Activated CD4-positive, alpha-beta T cell treated with anti-CD3 and anti-CD28 coated beads, Interleukin-2, Interleukin-6, amounts not matched to agents 100 ng/mL and 50 ng/mL, durations not matched to agents 16 hours and 8 hours (primary cell): ENCODE measurements around the gene GADD45GIP1.

Experiments used
- DNase-seq: peaks from one replicate; pipeline ENCODE4 v3.0.0-alpha.2; 2020

Gene GADD45GIP1

GRCh38 chr19:12956446-12957388, at the start of gene GADD45GIP1:
GADD45GIP1 (minus strand) TSS chr19:12957223; CDS start chr19:12957212, 11 bp downstream.
- peak; percentile 93 for DNase-seq

DNA sequence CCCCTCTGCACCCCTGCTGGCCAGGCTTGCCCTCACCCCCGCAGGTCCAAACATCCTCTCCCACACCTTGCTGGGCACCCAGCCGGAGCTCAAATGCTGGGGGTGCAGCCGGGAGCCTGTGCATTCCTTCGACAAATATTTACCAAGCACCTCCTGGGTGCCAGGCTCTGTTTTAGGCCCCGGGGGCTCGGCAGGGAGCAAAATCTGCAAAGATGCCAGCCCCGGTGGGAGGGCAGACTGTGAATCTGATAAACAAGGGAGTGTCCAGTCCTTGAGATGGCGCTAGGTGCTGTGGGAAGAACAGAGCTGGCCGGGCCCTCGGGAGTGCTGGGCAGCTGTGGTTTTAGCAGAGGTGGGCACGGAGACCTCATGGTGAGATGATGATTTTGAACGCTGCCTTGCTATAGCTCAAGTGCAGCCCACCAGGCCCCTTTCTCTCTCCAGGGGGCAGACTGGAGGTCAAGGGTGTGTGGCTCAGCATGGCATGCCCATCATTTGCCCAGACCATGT, 48.9 kb upstream of the GADD45GIP1 start:
- DNase-seq = no peak

DNA sequence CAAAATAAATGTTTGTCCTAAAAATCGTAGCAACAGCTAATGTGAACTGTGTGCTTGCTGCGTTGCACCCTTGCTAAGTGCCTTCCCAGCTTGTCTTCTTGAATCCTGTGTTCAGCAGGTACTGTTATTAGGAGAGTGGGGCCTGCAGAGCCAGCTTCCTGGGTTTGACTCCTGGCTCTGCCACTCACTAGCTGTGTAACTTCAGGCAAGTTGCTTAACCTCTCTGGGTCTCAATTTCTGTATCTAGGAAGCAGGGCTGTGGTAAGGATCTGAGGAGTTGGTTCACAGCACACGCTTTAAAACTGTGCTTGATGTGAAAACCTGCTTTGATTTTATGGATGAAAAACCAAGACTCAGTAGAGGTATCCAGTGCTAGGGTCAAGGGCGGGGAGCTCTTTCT, 48.2 kb upstream of the GADD45GIP1 start:
- no peak for DNase-seq

DNA sequence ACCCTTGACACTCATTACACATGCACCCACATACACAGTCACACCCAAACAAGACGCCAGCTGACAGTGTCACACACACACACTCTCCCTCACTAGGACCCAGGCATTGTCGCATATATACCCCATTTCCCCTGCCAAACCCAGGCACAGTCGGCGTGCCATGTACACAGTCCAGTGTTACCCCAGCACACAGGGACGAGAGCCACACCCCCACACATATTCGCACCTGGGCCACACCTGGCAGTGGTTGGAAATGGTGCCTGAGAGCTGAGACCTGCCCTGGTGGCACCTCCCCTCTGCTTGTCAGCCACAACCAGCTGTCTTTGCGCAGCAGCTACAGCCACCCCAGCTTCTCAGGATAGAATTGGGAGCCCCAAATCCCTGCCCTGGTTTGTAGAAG, 47.2 kb upstream of the GADD45GIP1 start:
- DNase-seq = no peak

GRCh38 chr19:13003081-13003480, 46.1 kb upstream of the GADD45GIP1 start:
- DNase-seq = no peak

- no peak for DNase-seq
Measured at GRCh38 chr19:13002166-13002898, 45.3 kb upstream of the GADD45GIP1 start.

- DNase-seq = no peak
Measured at GRCh38 chr19:13001502-13002165, 44.6 kb upstream of the GADD45GIP1 start.

- DNase-seq = no peak
Measured at GRCh38 chr19:13001166-13001501, 44.1 kb upstream of the GADD45GIP1 start.

GRCh38 chr19:12997967-12998940, 41.2 kb upstream of the GADD45GIP1 start:
- DNase-seq = no peak

DNA sequence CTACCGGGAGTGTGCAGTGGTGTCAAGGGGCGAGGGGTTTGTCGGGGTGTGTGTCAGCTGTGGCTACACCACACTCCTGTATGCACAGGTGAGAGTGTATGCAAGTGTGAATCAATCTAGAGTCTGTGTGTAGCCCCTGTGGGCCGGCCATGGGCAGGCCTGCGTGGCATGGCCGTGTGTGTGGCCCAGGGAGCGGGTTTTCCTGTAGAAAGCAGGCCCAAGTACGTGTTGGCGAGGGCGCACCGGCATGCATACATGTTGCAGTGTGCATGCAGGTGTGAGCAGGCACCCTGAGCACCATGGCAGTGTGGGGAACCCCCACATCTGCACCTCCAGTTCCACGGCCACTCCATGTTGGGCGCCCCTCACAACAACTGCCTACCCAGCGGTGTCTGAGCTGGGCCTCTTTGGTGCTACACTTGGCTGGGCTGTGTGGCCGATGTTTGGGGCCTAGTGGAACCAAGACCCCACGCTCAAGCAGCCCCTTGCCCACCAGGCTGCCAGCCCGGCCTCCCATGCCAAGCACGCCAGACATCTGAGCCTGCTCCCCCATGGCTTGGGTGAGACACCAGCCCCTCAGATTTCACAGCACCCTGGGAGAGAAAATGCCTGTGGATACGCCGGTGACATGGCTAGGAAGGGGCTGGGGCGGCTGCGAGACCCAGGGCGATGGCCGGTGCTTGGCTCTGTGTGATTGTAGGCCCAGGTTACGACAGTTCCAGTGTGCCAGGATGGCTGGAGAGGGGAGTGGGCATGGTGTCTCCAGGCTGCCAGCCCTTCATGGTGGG, 40.4 kb upstream of the GADD45GIP1 start:
- DNase-seq = no peak

DNA sequence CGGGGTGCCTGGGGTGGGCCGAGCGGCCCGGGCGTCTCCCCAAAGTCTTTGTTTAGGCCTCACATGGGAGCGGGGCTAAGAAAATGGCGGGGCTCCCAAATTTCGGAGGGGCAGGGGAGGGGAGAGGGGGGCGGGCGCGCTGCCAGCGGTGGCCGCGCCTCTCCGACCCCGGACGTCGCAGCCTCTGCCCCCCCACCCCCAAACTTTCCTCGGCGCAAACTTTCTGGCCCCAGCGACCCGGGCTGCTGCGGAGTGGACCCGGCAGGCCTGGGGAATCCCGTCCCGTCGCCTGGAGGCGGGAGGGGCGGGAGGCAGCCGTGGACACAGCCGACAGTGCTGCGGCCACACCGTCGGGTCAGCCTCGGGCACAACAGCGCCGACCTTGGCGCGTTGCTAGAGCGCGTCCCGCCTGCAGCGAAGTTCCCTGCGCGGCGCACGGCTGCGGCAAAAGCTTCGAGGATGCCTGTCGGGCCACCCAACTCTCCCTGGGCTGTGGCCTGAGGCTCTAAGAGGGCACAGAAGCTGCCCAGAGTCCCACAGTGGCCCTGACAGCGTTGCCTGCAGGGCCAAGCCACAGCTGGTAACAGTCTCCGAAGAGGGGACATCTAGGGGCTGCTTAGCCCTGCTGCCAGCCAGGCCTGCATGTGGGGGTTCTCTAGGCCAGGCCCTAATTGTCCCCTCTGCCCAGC, 39.5 kb upstream of the GADD45GIP1 start:
- no peak for DNase-seq

DNA sequence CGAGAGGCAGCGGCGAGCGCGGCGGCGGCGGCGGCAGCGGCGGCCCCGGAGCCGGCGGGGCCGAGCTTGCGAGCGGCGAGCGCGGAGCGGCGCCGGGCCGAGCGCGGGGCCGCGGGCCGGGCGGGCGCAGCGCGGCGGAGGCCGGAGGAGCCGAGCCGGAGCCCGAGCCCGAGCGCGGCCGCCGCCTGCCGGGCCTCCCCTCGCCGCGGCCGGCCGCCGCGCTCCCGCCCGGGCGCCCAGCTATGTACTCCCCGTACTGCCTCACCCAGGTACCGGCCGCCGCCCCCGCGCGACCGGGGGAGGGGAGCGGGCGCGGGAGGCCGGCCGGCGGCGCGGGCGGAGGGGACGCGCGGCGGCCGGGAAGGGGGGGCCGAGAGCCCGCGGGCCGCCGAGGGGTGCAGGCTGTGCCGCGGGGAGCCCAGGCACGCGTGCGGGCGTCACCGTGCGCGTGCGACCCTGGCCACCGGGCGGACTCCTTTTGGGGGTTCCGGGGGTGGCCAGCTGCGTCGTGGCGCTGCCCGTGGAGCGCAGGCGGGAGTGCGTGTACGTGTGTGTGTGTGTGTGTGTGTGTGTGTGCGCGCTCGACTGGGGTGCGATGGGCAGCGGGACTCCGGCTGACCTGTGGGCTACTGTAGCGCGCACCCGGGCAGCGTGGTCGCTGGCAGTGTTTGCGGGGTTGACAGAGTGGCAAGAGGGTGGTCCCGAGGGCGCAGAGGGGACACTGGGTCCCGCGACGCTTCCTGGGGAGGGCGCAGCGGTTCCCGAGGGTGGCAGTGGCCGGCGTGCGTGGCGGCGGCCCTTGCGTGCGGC, 38.8 kb upstream of the GADD45GIP1 start:
- no peak for DNase-seq

- DNase-seq = peak; percentile 42
Measured at GRCh38 chr19:12994701-12995595, 37.9 kb upstream of the GADD45GIP1 start, which contains the start of gene NFIX. NFIX (plus strand) TSS chr19:12995475; CDS start chr19:12995838, 363 bp downstream.

- DNase-seq = no peak
Measured at GRCh38 chr19:12993562-12993961, 36.5 kb upstream of the GADD45GIP1 start.

DNA sequence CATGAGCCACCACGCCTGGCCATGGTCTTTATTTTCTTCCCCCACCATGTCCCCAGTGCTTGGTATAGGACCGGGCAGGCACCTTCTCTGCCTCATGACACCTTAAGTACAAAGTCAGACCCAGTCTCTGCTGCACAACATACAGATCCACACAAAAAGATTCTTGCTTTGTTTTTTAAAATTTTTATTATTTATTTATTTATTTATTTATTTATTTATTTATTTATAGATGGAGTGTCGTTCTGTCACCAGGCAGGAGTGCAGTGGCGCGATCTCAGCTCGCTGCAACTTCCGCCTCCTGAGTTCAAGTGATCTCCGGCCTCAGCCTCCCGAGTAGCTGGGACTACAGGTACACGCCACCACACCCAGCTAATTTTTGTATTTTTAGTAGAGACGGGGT, 35.7 kb upstream of the GADD45GIP1 start:
- DNase-seq = no peak

DNA sequence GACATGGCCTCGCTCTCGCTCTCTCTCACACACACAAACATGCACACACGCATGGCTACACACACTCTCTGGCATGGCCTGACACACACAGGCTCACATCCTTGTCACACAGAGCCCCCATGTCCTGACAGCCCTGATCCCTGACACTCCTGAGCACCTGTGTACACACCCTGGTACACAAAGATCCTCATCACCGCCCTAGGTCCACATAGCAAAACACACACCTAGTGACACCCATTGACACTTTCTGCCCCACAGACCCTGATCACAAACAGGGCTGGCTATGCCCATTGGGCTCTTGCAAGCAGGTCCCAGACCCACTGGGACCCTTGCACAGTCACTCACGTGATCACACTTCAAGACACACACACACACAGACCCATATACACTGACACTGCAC, 34.3 kb upstream of the GADD45GIP1 start:
- DNase-seq = no peak

- no peak for DNase-seq
Measured at GRCh38 chr19:12990853-12991252, 33.8 kb upstream of the GADD45GIP1 start.

- no peak for DNase-seq
Measured at GRCh38 chr19:12990431-12990830, 33.4 kb upstream of the GADD45GIP1 start.
